ENCODE data around the gene NPTX1.
A peak's percentile ranks its signal among the peaks of the same experiment; 100 is the strongest.

The NPTX1 gene

GRCh38 chr17:80443916-80444643 is 32.3 kb downstream of the NPTX1 start:
- no peak for DNase-seq (ENCODE audit: low read depth)

DNA sequence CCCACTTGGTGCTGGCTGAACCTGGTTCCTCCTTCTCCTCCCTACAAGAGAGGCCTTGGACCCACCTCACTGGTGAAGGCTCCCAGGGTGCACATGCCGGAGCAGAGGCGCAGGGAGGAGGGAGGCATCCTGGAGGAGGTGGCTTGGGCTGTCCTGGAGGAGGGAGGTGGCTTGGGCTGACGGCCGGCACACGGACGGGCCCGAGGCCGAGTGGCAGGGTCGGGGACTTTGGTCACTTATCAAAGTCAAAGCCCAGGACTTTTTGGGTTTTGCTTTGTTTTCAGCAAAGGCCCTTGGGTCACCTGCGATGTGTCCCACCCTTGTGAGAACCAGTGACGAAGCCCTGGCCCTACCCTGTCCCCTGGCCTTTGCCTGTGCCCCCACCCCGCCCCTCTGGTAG is 32.9 kb downstream of the NPTX1 start:
- DNase-seq (ENCODE audit: low read depth), result no peak

DNA sequence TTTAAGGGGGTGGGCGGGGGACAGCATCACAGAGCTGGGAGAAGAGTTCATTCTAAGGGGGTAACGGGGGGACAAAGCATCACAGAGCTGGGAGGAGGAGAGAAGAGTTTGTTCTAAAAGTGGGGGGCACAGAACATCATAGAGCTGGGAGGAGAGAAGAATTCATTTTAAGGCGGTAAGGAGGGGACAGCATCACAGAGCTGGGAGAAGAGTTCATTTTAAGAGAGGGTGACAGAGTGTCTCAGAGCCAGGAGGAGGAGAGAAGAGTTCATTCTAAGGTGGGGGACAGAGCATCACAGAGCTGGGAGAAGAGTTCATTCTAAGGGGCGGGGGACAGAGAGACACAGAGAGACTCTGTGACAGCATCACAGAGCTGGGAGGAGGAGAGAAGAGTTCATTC is 33.6 kb downstream of the NPTX1 start:
- DNase-seq (ENCODE audit: low read depth), result no peak

- DNase-seq (ENCODE audit: low read depth), result no peak
Measured at GRCh38 chr17:80442323-80442659, 34.1 kb downstream of the NPTX1 start.

GRCh38 chr17:80441598-80442322 is 34.6 kb downstream of the NPTX1 start:
- DNase-seq (ENCODE audit: low read depth), result no peak

GRCh38 chr17:80441133-80441578 is 35.3 kb downstream of the NPTX1 start:
- DNase-seq (ENCODE audit: low read depth), result peak; percentile 57

DNA sequence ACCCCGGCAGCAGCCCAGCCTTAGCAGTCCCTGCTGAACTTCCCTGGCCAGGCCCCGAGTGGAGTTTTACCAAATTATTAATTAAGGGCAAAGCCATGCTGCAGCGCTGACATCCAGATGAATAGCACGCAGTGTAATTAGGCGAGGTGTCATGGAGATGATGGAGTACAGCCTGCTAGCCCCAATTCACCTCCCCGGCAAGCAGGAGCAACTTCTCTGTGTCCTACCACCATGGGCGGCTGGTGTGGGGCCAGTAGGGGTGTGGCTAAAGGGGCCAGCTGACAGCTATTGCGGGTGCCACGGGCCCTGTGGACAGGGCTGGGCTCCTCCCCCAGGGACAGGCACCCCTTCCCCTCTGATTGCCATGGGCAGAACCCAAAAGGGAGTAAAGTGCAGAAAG is 36.9 kb downstream of the NPTX1 start:
- no peak for DNase-seq (ENCODE audit: low read depth)

- DNase-seq (ENCODE audit: low read depth), result no peak
Measured at GRCh38 chr17:80438806-80439205, 37.6 kb downstream of the NPTX1 start.

DNA sequence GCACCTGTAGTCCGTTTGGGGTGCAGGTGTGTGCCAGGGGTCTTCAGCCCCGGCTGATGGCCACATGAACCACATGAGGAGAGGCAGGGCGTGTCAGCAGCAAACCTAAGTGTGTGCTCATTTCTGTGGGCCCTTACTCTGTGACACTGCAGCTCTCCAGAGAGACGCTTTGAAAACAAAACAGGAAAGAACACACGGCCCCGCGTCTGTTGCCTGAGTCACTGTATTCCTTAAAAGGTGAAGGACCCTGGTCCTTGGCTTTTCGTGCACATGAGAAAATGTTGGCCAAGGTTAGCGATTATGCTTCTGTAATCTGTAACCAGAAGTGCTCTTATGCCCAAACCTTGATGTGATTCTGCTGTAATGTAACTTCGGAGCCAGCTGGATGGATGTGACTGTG is 38.9 kb downstream of the NPTX1 start:
- DNase-seq (ENCODE audit: low read depth), result no peak

DNA sequence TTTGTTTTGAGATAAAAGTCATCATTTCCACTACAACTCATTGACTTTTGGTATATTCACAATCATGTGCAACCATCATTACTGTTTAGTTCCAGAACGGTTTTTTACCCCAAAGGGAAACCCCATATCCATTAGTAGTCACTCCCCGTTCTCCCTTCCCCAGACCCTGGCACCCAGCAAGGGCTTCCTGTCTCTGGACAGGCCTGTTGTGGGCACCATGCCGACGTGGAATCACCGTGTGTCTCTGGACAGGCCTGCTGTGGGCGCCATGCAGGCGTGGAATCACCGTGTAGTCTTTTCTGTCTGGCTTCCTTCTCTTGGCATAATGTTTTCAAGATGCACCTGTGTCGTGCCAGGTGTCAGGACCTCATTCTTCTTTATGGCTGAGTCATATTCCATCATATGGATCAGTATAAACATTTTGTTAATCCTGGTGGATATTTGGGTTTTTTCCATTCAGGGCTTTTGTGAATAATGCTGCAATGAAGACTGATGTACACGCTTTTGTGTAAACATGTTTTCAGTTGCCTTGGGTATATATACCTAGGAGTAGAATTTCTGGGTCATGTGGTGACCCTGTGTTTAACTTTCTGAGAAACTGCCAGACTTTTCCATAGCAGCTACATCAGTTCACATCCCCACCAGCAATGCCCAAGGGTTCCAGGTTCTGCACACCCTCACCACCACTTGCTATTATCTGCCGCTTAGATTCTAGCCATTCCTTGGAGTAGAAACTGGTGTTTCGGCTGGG is 42.3 kb downstream of the NPTX1 start:
- no peak for DNase-seq (ENCODE audit: low read depth)

GRCh38 chr17:80432961-80433550 is 43.4 kb downstream of the NPTX1 start:
- DNase-seq (ENCODE audit: low read depth), result no peak

DNA sequence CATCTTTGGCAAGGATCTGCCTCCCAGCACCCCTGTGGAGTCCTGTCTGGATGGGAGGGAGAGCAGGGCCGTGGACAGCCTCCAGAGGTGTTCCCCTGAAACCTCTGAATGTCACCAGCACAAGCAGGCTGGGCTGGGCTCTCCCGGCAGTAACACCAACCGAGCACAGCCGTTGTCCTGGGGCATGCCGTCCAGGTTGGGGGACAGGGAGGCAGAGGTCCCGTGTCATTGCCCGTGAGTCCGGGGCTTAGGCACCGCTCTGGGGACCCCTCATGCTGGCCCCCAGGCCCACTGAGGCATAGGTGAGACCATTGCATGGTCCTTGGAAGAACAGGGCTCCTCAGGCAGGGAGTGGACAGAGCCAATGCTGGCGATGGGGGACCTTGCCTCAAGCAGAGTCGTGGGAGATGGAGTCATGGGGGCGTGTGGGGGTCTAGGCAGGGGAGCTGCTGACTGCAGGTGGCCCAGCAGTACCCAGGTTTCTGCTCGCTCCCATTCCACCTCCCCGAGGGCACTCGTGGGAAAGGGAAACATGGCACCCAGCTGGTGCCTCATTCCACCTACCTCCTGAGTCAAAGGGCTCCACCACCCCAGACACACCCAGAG is 44.0 kb downstream of the NPTX1 start:
- DNase-seq (ENCODE audit: low read depth), result no peak

DNA sequence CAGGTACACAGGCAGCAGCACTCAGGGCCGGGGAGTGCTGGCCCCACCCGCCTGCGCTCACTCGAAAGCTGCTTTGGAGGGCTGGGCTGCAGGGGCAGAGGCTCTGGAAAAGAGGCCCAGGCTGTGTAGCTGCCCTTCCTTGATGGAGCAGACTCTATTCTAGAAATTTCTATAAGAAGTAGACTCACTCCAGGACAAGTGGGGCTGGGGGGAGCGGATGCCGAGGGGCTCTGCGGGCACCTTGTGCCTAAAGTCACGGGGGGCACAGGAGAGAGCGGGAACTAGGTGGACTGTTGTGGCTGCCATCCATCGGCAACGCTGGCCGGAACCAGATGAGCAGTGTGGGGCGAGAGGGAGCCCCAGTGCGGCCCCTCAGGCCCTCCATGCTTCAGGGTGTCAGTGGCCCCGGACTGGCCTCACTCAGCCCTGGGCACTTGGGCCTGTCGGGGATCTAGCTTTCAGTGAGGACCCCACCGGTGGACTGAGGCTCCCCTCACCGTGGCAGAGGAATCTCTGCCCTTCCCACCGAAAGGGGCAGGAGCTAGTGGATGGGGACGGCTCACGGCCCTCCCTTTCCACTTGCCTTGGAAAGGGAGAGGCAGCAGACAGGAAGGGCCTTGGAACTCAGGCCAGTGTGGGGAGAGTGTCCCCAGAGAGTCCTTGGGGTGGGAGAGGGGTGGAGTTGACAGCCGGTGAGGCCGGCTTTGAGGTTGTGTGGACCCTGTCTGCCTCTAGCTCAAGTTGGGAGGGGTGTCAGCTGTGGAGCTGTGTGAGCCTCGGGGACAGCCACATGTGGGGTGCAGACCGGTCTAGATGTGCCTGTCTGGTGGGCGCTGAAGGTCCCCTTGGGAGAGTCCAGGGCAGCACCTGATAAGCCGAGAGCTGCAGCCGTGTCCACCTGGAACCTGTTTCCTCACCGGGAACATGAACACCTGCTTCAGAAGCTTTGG is 44.9 kb downstream of the NPTX1 start:
- no peak for DNase-seq (ENCODE audit: low read depth)

DNA sequence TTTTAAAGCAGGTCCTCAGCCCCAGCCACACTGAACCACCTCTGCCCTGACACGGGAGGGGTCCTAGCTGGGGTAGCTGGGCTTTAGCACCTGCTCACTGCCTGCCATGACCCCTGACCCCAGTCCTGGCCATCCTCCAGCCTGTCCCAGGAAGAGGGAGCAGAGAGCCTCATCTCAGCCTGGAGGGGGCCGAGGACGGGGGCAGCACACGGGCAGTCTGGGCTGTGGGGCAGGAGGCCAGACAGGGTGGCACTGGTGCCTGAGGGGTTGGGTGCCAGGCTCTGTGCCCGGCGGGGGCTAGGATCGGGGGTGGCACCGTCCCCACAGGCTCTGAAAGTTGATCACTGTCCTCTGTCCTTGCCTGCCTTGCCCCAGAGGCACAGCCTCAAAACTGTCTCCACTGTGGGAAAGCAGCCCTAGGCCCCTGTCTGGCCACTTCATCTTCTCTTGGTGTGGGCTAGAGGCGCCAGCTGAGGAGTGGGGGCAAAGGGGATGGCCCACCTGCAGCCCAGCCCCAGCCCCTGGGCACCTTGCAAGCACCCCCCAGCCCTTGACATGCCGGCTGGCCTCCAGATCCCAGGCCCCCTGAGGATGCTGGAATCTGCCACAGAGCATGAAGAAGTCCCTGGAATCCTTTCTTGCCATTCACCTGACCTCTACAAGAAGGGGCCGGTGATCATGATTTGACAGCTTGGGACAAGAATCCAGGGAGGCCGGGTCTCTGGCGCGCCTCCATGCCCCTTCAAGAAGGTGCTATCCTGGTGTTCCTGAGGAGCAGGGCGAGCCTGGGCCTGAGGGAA is 45.8 kb downstream of the NPTX1 start:
- no peak for DNase-seq (ENCODE audit: low read depth)

GRCh38 chr17:80429356-80430275 is 46.8 kb downstream of the NPTX1 start:
- DNase-seq (ENCODE audit: low read depth), result no peak

- no peak for DNase-seq (ENCODE audit: low read depth)
Measured at GRCh38 chr17:80428796-80429195, 47.6 kb downstream of the NPTX1 start.

GRCh38 chr17:80428363-80428762 is 48.0 kb downstream of the NPTX1 start:
- no peak for DNase-seq (ENCODE audit: low read depth)

- DNase-seq (ENCODE audit: low read depth), result no peak
Measured at GRCh38 chr17:80427366-80428282, 48.8 kb downstream of the NPTX1 start.
